ENCODE results near the gene INKA1. TPM values are rescaled to one million over a fixed set of nuclear protein-coding genes. Genes with fewer than 3 reads are reported as not detected.

The INKA1 gene
- total and polyA plus RNA-seq, 9 of the 15 experiments (the other 6 are each of a cell fraction or from before 2014, with no cell fraction given) = 0.55 to 13.9 (median 6.7) TPM

DNA sequence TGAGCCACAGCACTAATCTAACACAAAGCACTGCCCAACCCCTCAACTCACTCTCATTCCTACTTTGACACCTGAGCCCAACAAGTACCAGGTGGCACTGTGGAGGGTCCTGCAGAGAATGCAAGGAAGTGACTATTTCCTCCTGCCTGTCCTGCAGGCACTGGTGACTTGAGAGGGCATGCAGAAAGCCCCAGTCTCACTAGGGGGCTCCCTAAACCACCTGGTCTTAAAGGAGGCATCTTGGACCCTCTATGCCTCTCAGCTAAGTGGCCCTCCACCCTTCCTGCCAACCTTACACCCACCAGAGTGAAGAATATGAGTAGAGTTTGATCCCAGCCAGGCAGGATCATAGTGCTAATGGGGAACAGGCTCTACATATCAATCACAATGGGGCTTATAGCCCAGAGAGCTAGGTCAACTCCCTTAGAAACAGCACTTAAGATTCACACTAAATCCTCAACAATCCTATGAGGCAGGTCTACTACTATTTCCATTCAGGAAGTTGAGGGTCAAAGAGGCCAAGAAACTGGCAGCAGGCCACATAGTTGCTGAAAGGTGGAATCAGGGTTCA, 38.1 kb downstream of the INKA1 start:
- Histone ChIP-seq H3K36me3 (ENCODE audit: control insufficient read depth, insufficient read depth, low read length) (peaks cover 69% of the 10 kb centered on the region), H3K27me3 (ENCODE audit: control insufficient read depth in 2 of 2, insufficient read depth in 2 of 2, low read length in 2 of 2) (no peaks in the 10 kb centered on the region), H3K27ac (ENCODE audit: extremely low read depth, low read depth, low read length) (no peak overlapping the region), H3K4me3 (no peak overlapping the region), H4K20me1 (replicated peaks; ENCODE audit: control insufficient read depth, insufficient read depth, low read length) (no peaks in the 10 kb centered on the region), H3K9me1 (ENCODE audit: control insufficient read depth, insufficient read depth, low read length) (no peaks in the 10 kb centered on the region), H3K4me2 (ENCODE audit: insufficient read depth, low read length) (no peak overlapping the region), H3K79me2 (ENCODE audit: control insufficient read depth, insufficient read depth, low read length) (no peaks in the 10 kb centered on the region), H2AFZ (ENCODE audit: low read depth, low read length) (no peak overlapping the region), H3K9ac (ENCODE audit: insufficient read depth in 1 of 2, low read depth in 2 of 2, low read length in 2 of 2) (no peak overlapping the region), H3K4me1 (replicated peaks in 1 of 2; ENCODE audit: control insufficient read depth in 2 of 2, insufficient read depth in 2 of 2, low read length in 2 of 2) (no peaks in the 10 kb centered on the region; a peak in 1 of 5 replicates), H3K9me3 (replicated peaks; ENCODE audit: control insufficient read depth, insufficient read depth, low read depth, low read length) (no peaks in the 10 kb centered on the region)
- FAIRE-seq (peak; percentile 78), ATAC-seq (peak; percentile 80), DNase-seq (ENCODE audit: extremely low read depth in 1 of 4, low spot score in 3 of 4) (peak; percentile 28 to 50 (median 33))
- POLR2A ChIA-PET = no interaction called here
- no TSS peak for BruUV-seq (replicated peaks)
- CTCF ChIA-PET (ENCODE audit: low intra/inter-chr PET ratio) = interaction anchor here (1.7 kb wide), 1 partner anchor 65 kb away, joined by 7 read pairs; no protein-coding TSS in a partner anchor
- intact Hi-C loops (cut with micrococcal nuclease) = loop anchor here (1.0 kb wide), 1 partner anchor 65 kb away; no protein-coding TSS in a partner anchor
- in situ Hi-C loops (cut with MboI) = loop anchor here (5.0 kb wide), 1 partner anchor 139 kb away; no protein-coding TSS in a partner anchor
- TF ChIP-seq HDGF (IDR thresholded peaks at IDR 0.05) (0 out of 2 replicates have a peak, but pooled peaks have one; percentile 25), ZNF12 (CRISPR knock-in tag; IDR thresholded peaks at IDR 0.05) (no peak), PRMT5 (CRISPR knock-in tag; IDR thresholded peaks at IDR 0.05) (no peak), RFX1 (IDR thresholded peaks at IDR 0.05) (no peak)
- TF ChIP-seq, protein P1, sequence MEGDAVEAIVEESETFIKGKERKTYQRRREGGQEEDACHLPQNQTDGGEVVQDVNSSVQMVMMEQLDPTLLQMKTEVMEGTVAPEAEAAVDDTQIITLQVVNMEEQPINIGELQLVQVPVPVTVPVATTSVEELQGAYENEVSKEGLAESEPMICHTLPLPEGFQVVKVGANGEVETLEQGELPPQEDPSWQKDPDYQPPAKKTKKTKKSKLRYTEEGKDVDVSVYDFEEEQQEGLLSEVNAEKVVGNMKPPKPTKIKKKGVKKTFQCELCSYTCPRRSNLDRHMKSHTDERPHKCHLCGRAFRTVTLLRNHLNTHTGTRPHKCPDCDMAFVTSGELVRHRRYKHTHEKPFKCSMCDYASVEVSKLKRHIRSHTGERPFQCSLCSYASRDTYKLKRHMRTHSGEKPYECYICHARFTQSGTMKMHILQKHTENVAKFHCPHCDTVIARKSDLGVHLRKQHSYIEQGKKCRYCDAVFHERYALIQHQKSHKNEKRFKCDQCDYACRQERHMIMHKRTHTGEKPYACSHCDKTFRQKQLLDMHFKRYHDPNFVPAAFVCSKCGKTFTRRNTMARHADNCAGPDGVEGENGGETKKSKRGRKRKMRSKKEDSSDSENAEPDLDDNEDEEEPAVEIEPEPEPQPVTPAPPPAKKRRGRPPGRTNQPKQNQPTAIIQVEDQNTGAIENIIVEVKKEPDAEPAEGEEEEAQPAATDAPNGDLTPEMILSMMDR (IDR thresholded peaks at IDR 0.05 in 2 of 3, conservative IDR thresholded peaks at IDR 0.05 in 1 of 3; ENCODE audit: insufficient read depth in 2 of 3, low read depth in 1 of 3, low read length in 3 of 3) = peak; percentile 50 to 61 (median 58); a peak in 5 of 6 replicates
- TF ChIP-seq, protein P2, sequence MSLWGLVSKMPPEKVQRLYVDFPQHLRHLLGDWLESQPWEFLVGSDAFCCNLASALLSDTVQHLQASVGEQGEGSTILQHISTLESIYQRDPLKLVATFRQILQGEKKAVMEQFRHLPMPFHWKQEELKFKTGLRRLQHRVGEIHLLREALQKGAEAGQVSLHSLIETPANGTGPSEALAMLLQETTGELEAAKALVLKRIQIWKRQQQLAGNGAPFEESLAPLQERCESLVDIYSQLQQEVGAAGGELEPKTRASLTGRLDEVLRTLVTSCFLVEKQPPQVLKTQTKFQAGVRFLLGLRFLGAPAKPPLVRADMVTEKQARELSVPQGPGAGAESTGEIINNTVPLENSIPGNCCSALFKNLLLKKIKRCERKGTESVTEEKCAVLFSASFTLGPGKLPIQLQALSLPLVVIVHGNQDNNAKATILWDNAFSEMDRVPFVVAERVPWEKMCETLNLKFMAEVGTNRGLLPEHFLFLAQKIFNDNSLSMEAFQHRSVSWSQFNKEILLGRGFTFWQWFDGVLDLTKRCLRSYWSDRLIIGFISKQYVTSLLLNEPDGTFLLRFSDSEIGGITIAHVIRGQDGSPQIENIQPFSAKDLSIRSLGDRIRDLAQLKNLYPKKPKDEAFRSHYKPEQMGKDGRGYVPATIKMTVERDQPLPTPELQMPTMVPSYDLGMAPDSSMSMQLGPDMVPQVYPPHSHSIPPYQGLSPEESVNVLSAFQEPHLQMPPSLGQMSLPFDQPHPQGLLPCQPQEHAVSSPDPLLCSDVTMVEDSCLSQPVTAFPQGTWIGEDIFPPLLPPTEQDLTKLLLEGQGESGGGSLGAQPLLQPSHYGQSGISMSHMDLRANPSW (CRISPR knock-in tag; IDR thresholded peaks at IDR 0.05) = no peak
- TF ChIP-seq, protein P3, sequence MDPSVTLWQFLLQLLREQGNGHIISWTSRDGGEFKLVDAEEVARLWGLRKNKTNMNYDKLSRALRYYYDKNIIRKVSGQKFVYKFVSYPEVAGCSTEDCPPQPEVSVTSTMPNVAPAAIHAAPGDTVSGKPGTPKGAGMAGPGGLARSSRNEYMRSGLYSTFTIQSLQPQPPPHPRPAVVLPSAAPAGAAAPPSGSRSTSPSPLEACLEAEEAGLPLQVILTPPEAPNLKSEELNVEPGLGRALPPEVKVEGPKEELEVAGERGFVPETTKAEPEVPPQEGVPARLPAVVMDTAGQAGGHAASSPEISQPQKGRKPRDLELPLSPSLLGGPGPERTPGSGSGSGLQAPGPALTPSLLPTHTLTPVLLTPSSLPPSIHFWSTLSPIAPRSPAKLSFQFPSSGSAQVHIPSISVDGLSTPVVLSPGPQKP (CRISPR knock-in tag; IDR thresholded peaks at IDR 0.05) = no peak
- TF ChIP-seq, protein P4, sequence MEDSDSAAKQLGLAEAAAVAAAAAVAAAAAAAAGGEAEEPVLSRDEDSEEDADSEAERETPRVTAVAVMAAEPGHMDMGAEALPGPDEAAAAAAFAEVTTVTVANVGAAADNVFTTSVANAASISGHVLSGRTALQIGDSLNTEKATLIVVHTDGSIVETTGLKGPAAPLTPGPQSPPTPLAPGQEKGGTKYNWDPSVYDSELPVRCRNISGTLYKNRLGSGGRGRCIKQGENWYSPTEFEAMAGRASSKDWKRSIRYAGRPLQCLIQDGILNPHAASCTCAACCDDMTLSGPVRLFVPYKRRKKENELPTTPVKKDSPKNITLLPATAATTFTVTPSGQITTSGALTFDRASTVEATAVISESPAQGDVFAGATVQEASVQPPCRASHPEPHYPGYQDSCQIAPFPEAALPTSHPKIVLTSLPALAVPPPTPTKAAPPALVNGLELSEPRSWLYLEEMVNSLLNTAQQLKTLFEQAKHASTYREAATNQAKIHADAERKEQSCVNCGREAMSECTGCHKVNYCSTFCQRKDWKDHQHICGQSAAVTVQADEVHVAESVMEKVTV (CRISPR knock-in tag; IDR thresholded peaks at IDR 0.05) = 0 out of 2 replicates have a peak, but pooled peaks have one; percentile 23

Measured in K562 (cell line).